ENCODE measurements around the gene RFNG. TPM values are rescaled to one million over a fixed set of nuclear protein-coding genes. Genes with fewer than 3 reads are reported as not detected.
A peak's percentile ranks its signal among the peaks of the same experiment; 100 is the strongest.

Gene RFNG
- total and polyA plus RNA-seq, 12 donors: 21.2 to 78.0 (median 47.4) TPM

DNA sequence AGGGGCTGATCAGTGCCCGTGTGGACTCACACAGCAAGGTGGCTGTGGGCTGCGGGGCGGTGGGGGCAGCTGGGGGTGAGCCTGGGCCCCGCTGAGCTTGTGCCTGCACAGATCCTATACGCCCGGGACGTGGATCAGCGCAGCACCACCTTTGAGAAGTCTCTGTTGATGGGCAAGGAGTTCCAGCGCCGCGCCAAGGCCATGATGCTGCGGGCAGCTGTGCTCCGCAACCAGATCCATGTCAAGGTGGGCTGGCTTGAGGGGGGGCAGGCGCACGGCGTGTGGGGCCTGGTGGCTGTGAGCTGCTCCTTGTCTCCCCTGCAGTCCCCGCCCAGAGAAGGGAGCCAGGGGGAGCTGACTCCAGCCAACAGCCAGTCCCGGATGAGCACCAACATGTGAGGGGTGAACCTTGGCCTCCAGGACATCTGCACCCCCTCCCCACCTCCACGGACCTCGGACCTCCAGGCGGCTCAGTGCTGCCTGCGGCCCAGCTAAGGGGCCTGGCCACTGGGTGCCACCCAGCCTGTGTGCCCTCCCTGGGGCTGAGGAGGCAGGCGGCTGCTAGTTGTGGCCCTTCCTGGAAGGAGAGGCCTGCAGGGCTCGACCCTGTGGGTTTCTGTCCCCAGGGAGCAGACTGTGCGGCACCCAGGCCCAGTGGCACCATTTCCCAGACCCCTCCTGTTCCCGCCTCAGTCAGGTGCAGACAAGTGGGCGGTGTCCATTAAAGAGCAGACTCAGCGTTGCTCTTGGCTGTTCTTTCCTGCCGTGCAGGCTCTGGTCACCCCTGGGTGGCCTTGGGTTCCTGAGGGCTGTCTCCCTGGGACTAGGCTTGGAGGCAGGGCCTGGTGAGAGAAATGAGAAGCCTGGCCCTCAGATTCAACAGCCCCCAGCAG, 5.4 kb upstream of the RFNG start:
- Histone ChIP-seq H3K36me3 (replicated peaks in 1 of 2) (peaks cover 0 to 85% of the 10 kb centered on the region in 2 donors), H3K4me3 (no peak overlapping the region), H3K27ac (peak overlapping the region in 4 of 5 donors; percentile 20 to 64 (median 42)), H3K9me3 (replicated peaks in 1 of 3) (no peaks in the 10 kb centered on the region), H3K4me1 (replicated peaks in 1 of 2) (peaks cover 20 to 28% of the 10 kb centered on the region in 2 donors), H3K27me3 (no peaks in the 10 kb centered on the region)
- 72 to 83% (median 75%) methylated on average over 10 to 29 of the region's 29 CpGs for WGBS, 4 donors
- DNase-seq: peak; percentile 17 to 83 (median 72)
- intact Hi-C loops (cut with DNase I): no loop called here
- TF ChIP-seq, protein P1, sequence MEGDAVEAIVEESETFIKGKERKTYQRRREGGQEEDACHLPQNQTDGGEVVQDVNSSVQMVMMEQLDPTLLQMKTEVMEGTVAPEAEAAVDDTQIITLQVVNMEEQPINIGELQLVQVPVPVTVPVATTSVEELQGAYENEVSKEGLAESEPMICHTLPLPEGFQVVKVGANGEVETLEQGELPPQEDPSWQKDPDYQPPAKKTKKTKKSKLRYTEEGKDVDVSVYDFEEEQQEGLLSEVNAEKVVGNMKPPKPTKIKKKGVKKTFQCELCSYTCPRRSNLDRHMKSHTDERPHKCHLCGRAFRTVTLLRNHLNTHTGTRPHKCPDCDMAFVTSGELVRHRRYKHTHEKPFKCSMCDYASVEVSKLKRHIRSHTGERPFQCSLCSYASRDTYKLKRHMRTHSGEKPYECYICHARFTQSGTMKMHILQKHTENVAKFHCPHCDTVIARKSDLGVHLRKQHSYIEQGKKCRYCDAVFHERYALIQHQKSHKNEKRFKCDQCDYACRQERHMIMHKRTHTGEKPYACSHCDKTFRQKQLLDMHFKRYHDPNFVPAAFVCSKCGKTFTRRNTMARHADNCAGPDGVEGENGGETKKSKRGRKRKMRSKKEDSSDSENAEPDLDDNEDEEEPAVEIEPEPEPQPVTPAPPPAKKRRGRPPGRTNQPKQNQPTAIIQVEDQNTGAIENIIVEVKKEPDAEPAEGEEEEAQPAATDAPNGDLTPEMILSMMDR (IDR thresholded peaks at IDR 0.05): no peak
- TF ChIP-seq POLR2A (IDR thresholded peaks at IDR 0.05): no peak

DNA sequence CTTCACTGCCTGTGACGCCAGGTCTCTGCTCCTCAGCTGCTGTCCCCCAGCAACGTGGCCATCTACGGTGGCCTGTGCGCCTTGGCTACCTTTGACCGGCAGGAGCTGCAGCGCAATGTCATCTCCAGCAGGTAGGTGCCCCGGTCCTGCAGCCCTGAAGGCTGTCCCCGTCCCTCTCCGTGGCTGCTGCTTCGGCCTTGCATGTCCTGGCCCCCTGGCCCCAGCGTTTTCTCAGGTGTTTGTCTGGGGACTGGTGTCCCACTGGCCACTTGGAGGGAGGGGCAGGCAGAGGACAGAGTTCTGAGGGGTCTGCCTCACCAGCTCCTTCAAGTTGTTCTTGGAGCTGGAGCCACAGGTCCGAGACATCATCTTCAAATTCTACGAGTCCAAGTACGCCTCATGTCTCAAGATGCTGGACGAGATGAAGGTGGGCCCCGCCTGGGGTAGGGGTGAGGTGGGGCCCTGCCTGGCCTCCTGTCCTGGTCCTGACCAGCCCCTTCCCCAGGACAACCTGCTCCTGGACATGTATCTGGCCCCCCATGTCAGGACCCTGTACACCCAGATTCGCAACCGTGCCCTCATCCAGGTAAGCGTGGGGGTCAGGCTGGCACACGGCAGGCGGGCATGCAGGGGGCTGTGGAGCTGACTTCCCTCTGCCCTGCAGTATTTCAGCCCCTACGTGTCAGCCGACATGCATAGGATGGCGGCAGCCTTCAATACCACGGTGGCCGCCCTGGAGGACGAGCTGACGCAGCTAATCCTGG, 4.5 kb upstream of the RFNG start:
- no peaks in the 10 kb centered on the region for H3K9me3 ChIP-seq (replicated peaks in 1 of 3)
- H3K4me3 ChIP-seq: no peak overlapping the region
- H3K4me1 ChIP-seq (replicated peaks in 1 of 2): peaks cover 20 to 28% of the 10 kb centered on the region in 2 donors
- H3K27me3 ChIP-seq: no peaks in the 10 kb centered on the region
- peaks cover 0 to 79% of the 10 kb centered on the region in 2 donors for H3K36me3 ChIP-seq (replicated peaks in 1 of 2)
- 88 to 94% (median 89%) methylated on average over 8 to 28 of the region's 28 CpGs for WGBS, 4 donors
- intact Hi-C loops (cut with DNase I): no loop called here
- TF ChIP-seq POLR2A (IDR thresholded peaks at IDR 0.05): no peak
- TF ChIP-seq, protein P1 (IDR thresholded peaks at IDR 0.05): no peak
- H3K27ac ChIP-seq: no peak overlapping the region
- DNase-seq: peak in 2 of 7 donors; percentile 8 to 14

DNA sequence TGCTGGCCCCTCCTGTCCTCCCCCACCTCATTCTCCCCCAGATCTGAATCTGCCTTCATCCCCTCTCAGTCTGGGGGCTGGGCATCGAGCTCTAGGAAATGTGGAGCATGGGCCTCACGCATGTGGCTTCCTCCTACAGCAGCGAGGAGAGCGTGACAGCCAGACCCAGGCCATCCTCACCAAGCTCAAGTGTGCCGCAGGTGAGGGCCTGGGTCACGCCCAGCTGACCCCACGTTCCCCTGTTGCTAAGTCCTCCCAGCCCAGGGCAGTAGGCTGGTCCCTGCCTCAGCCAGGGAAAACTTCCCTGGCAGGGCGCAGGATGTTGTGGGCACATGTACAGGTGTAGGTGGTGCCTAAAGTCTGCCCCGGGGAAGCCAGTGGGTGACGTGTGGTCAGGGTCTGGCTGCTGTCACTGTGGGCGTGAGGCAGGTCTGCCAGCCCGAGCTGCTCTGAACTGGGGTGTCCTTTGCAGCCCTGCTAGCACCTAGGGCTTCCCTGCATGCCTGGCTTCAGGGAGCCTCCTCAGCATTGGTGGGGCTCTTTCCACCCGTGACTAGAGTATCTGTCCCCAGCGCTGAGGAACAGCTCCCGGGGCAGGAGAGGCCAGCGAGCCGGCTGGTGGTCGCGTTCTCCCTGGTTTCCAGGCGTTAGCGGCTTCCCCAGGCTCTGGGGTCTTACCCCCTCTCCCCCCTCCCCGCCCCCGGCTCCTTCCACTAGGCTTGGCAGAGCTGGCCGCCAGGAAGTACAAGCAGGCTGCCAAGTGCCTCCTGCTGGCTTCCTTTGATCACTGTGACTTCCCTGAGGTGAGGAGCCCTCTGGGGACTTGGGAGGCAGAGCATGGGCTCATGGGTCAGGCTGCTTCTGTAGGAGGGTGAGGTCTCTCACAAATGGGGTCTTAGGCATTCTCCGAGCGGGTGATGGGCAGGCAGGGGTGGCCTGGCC, 3.7 kb upstream of the RFNG start:
- H3K4me3 ChIP-seq: no peak overlapping the region
- no peaks in the 10 kb centered on the region for H3K9me3 ChIP-seq (replicated peaks in 1 of 3)
- H3K27ac ChIP-seq: no peak overlapping the region
- 79 to 92% (median 85%) methylated on average over 8 to 26 of the region's 26 CpGs for WGBS, 4 donors
- H3K4me1 ChIP-seq (replicated peaks in 1 of 2): peaks cover 27 to 34% of the 10 kb centered on the region in 2 donors
- no peaks in the 10 kb centered on the region for H3K27me3 ChIP-seq
- peaks cover 0 to 71% of the 10 kb centered on the region in 2 donors for H3K36me3 ChIP-seq (replicated peaks in 1 of 2)
- TF ChIP-seq POLR2A (IDR thresholded peaks at IDR 0.05): no peak
- TF ChIP-seq, protein P1 (IDR thresholded peaks at IDR 0.05): no peak
- intact Hi-C loops (cut with DNase I): no loop called here
- DNase-seq: peak in 2 of 7 donors; percentile 6 to 15

Data from adrenal gland (tissue), 12 donors.